HepG2 (cell line): ENCODE results near the gene YTHDF1. TPM values are rescaled to one million over a fixed set of nuclear protein-coding genes. Genes with fewer than 3 reads are reported as not detected.

Experiments used
- HNF4G ChIP-seq, 2 experiments: sonication (generic) in 1 of 2; formaldehyde crosslinking in 1 of 2; IDR thresholded peaks; 2 replicates each; pipeline versions ENCODE4 v1.4.0 to v1.6.1; 2011 to 2020; ENCODE audit warnings: borderline replicate concordance in 2 of 2, low read depth in 2 of 2, mild to moderate bottlenecking in 2 of 2, low read length in 1 of 2, missing genetic modification reagents in 1 of 2, moderate library complexity in 1 of 2
- PHF20 ChIP-seq: sonication (generic); formaldehyde crosslinking; IDR thresholded peaks from 2 replicates; pipeline ENCODE4 v1.5.0; 2020; ENCODE audit warnings: mild to moderate bottlenecking, missing genetic modification reagents
- SALL1 ChIP-seq: sonication (generic); formaldehyde crosslinking; IDR thresholded peaks from 2 replicates; pipeline ENCODE4 v1.8.0; 2022; ENCODE audit warnings: mild to moderate bottlenecking, missing genetic modification reagents
- SAP130 ChIP-seq: IDR thresholded peaks from 2 replicates; pipeline ENCODE4 v1.6.1; 2016; ENCODE audit warnings: low read depth
- SNRNP70 ChIP-seq: fragments of 200-400 bp; formaldehyde crosslinking; IDR thresholded peaks from 2 replicates; pipeline ENCODE4 v1.6.1; 2017; ENCODE audit warnings: mild to moderate bottlenecking, low read depth, low read length, moderate library complexity
- ZNF883 ChIP-seq: sonication (generic); formaldehyde crosslinking; IDR thresholded peaks from 2 replicates; pipeline ENCODE4 v1.5.1; 2020; ENCODE audit warnings: mild to moderate bottlenecking, missing genetic modification reagents; ENCODE audit errors: not compliant biosample characterization
- polyA plus RNA-seq, 8 experiments: library from polyadenylated mRNA; depleted of rRNA in 3 of 8; stranded (reverse) in 7 of 8; unstranded in 1 of 8; fragments of >200 nt; fragmentation: Illumina TruSeq in 4 of 8; extraction: Trizol in 4 of 8; gene quantifications; 2 replicates each; pipeline versions ENCODE4 v1.2.1 to v1.2.3, GENCODE V29; 2011 to 2016; ENCODE audit warnings: low read depth in 4 of 8, missing spikeins in 1 of 8, mixed read lengths in 1 of 8; ENCODE audit not compliant: insufficient read depth in 1 of 8
- total RNA-seq, 5 experiments: library from RNA; depleted of rRNA; stranded (reverse); fragments of >200 nt; fragmentation: Illumina TruSeq; extraction: Trizol; gene quantifications; 2 replicates each; pipeline ENCODE4 v1.2.3, GENCODE V29; 2016; ENCODE audit warnings: low read depth in 1 of 5
- TF ChIP-seq, protein P1 (sequence below): sonication (generic); formaldehyde crosslinking; IDR thresholded peaks from 2 replicates; pipeline ENCODE4 v1.5.1; 2020; ENCODE audit warnings: mild to moderate bottlenecking, missing genetic modification reagents, moderate library complexity
- TF ChIP-seq, protein P2 (sequence below): sonication (generic); formaldehyde crosslinking; IDR thresholded peaks from 2 replicates; pipeline ENCODE4 v1.8.1; 2022; ENCODE audit warnings: low read depth, mild to moderate bottlenecking, missing genetic modification reagents
- TF ChIP-seq, protein P3 (sequence below): IDR thresholded peaks from 2 replicates; pipeline ENCODE4 v1.6.1; 2016; ENCODE audit warnings: mild to moderate bottlenecking, missing biosample characterization, missing genetic modification reagents
- TF ChIP-seq, protein P4 (sequence below): sonication (generic); formaldehyde crosslinking; IDR thresholded peaks from 2 replicates; pipeline ENCODE4 v1.5.0; 2020; ENCODE audit warnings: missing genetic modification reagents
- TF ChIP-seq, protein P5 (sequence below): fragments of 450-650 bp; IDR thresholded peaks from 2 replicates; pipeline ENCODE4 v1.6.1; 2017; ENCODE audit warnings: mild to moderate bottlenecking

The YTHDF1 gene
- total and polyA plus RNA-seq, 2 of the 13 experiments (the other 11 are each of a cell fraction or from before 2014, with no cell fraction given): 34.5 to 37.7 TPM

DNA sequence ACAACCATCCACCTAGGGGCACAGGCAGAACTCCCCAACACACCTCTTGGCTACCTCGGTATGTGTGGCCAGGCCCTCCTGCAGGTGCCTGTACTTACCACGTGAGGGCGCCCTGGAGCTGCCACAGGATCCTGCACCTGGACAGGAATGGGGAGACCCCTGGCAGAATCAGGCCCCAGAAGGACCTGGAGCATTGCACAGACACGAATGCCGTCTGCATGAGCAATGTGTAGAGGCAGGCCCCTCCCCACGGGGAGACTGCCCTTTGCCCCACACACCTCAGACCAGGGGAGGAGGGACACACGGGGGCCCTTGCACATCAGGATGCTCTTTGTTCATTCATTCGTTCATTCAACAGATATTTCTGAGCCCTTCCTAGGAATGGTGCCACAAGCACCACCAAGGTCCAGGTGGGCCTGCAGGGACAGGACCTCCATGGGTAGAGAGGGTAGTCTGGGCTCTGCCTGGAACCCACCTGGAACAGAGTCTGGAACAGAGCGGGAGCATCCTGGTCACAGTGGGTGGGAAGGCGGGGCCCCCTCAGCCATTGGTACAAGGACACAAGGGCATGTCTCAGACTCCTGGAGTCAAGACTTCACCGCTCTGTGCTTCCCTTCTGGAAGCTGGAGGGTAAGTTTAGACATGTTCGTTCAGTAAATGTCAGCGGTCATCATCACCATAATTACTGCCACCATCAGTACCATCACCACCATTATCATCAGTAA, 32.3 kb downstream of the YTHDF1 start (continued):
- TF ChIP-seq, protein P1, sequence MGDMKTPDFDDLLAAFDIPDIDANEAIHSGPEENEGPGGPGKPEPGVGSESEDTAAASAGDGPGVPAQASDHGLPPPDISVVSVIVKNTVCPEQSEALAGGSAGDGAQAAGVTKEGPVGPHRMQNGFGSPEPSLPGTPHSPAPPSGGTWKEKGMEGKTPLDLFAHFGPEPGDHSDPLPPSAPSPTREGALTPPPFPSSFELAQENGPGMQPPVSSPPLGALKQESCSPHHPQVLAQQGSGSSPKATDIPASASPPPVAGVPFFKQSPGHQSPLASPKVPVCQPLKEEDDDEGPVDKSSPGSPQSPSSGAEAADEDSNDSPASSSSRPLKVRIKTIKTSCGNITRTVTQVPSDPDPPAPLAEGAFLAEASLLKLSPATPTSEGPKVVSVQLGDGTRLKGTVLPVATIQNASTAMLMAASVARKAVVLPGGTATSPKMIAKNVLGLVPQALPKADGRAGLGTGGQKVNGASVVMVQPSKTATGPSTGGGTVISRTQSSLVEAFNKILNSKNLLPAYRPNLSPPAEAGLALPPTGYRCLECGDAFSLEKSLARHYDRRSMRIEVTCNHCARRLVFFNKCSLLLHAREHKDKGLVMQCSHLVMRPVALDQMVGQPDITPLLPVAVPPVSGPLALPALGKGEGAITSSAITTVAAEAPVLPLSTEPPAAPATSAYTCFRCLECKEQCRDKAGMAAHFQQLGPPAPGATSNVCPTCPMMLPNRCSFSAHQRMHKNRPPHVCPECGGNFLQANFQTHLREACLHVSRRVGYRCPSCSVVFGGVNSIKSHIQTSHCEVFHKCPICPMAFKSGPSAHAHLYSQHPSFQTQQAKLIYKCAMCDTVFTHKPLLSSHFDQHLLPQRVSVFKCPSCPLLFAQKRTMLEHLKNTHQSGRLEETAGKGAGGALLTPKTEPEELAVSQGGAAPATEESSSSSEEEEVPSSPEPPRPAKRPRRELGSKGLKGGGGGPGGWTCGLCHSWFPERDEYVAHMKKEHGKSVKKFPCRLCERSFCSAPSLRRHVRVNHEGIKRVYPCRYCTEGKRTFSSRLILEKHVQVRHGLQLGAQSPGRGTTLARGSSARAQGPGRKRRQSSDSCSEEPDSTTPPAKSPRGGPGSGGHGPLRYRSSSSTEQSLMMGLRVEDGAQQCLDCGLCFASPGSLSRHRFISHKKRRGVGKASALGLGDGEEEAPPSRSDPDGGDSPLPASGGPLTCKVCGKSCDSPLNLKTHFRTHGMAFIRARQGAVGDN (CRISPR knock-in tag): peak; percentile 53; the same call in 1 of the 2 replicates
- TF ChIP-seq, protein P2, sequence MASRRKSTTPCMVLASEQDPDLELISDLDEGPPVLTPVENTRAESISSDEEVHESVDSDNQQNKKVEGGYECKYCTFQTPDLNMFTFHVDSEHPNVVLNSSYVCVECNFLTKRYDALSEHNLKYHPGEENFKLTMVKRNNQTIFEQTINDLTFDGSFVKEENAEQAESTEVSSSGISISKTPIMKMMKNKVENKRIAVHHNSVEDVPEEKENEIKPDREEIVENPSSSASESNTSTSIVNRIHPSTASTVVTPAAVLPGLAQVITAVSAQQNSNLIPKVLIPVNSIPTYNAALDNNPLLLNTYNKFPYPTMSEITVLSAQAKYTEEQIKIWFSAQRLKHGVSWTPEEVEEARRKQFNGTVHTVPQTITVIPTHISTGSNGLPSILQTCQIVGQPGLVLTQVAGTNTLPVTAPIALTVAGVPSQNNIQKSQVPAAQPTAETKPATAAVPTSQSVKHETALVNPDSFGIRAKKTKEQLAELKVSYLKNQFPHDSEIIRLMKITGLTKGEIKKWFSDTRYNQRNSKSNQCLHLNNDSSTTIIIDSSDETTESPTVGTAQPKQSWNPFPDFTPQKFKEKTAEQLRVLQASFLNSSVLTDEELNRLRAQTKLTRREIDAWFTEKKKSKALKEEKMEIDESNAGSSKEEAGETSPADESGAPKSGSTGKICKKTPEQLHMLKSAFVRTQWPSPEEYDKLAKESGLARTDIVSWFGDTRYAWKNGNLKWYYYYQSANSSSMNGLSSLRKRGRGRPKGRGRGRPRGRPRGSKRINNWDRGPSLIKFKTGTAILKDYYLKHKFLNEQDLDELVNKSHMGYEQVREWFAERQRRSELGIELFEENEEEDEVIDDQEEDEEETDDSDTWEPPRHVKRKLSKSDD (CRISPR knock-in tag): no peak
- 0 out of 2 replicates have a peak, but pooled peaks have one; percentile 18 for TF ChIP-seq SAP130 (CRISPR knock-in tag)
- no peak for TF ChIP-seq SNRNP70
- TF ChIP-seq HNF4G (IDR thresholded peaks at IDR 0.05; ENCODE audit: borderline replicate concordance, low read depth, low read length): no peak
- TF ChIP-seq HNF4G (CRISPR knock-in tag; IDR thresholded peaks at IDR 0.05; ENCODE audit: borderline replicate concordance, low read depth): no peak
- TF ChIP-seq, protein P3, sequence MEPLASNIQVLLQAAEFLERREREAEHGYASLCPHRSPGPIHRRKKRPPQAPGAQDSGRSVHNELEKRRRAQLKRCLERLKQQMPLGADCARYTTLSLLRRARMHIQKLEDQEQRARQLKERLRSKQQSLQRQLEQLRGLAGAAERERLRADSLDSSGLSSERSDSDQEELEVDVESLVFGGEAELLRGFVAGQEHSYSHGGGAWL: no peak
- TF ChIP-seq, protein P4, sequence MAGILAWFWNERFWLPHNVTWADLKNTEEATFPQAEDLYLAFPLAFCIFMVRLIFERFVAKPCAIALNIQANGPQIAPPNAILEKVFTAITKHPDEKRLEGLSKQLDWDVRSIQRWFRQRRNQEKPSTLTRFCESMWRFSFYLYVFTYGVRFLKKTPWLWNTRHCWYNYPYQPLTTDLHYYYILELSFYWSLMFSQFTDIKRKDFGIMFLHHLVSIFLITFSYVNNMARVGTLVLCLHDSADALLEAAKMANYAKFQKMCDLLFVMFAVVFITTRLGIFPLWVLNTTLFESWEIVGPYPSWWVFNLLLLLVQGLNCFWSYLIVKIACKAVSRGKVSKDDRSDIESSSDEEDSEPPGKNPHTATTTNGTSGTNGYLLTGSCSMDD: no peak
- no peak for TF ChIP-seq PHF20
- TF ChIP-seq, protein P5, sequence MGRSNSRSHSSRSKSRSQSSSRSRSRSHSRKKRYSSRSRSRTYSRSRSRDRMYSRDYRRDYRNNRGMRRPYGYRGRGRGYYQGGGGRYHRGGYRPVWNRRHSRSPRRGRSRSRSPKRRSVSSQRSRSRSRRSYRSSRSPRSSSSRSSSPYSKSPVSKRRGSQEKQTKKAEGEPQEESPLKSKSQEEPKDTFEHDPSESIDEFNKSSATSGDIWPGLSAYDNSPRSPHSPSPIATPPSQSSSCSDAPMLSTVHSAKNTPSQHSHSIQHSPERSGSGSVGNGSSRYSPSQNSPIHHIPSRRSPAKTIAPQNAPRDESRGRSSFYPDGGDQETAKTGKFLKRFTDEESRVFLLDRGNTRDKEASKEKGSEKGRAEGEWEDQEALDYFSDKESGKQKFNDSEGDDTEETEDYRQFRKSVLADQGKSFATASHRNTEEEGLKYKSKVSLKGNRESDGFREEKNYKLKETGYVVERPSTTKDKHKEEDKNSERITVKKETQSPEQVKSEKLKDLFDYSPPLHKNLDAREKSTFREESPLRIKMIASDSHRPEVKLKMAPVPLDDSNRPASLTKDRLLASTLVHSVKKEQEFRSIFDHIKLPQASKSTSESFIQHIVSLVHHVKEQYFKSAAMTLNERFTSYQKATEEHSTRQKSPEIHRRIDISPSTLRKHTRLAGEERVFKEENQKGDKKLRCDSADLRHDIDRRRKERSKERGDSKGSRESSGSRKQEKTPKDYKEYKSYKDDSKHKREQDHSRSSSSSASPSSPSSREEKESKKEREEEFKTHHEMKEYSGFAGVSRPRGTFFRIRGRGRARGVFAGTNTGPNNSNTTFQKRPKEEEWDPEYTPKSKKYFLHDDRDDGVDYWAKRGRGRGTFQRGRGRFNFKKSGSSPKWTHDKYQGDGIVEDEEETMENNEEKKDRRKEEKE: no peak
- TF ChIP-seq ZNF883 (CRISPR knock-in tag): peak; percentile 41
- peak; percentile 35; the same call in 1 of the 2 replicates for TF ChIP-seq SALL1
